Colonic mucosa (tissue), 4 donors: ENCODE measurements around the gene GSG1L. TPM values are rescaled to one million over a fixed set of nuclear protein-coding genes. Genes with fewer than 3 reads are reported as not detected.

Experiments used
- DNase-seq: peaks from one replicate; pipeline ENCODE4 v3.0.0-alpha.2; 2020
- H3K27ac ChIP-seq: fragments of 200-600 bp; one replicate; pipeline ENCODE4 v1.8.0; 2021
- H3K27me3 ChIP-seq: fragments of 200-600 bp; one replicate; pipeline ENCODE4 v1.8.0; 2021
- H3K36me3 ChIP-seq: fragments of 200-600 bp; one replicate; pipeline ENCODE4 v1.8.0; 2021
- H3K4me1 ChIP-seq: fragments of 200-600 bp; one replicate; pipeline ENCODE4 v1.8.0; 2021; ENCODE audit warnings: mild to moderate bottlenecking
- H3K4me3 ChIP-seq: fragments of 200-600 bp; one replicate; pipeline ENCODE4 v1.8.0; 2021
- H3K9ac ChIP-seq, 2 donors: one replicate each; pipeline ENCODE4 v1.7.0; 2013; ENCODE audit warnings: control low read depth in 2 of 2, low read depth in 2 of 2, low read length in 2 of 2
- H3K9me3 ChIP-seq: fragments of 200-600 bp; one replicate; pipeline ENCODE4 v1.8.0; 2021
- CTCF ChIP-seq: fragments of 200-600 bp; IDR thresholded peaks from one replicate; pipeline ENCODE4 v1.8.0; 2022; ENCODE audit warnings: antibody characterized with exemption, mild to moderate bottlenecking
- intact Hi-C: fragments of 100-400 bp; cut with DNase I; formaldehyde crosslinking; loops from one replicate; pipeline ENCODE4 v1.14.1; 2022
- total RNA-seq, 2 donors: library from RNA; stranded (reverse); fragmentation: NEBNext Ultra II Directional in 1 of 2; extraction: Animal tissue kit (Norgen Biotek cat#: 25700) in 1 of 2; gene quantifications; one replicate each; pipeline ENCODE4 v1.2.1, GENCODE V29; 2021
- donor health status: healthy.
- donor health status: DM: no; HTN: no; CAD: no.
- donor health status: DM: no; HTN: no; CAD: no.

The GSG1L gene
- total RNA-seq, 2 donors from 2014 or later: 0.13 to 0.15 TPM

DNA sequence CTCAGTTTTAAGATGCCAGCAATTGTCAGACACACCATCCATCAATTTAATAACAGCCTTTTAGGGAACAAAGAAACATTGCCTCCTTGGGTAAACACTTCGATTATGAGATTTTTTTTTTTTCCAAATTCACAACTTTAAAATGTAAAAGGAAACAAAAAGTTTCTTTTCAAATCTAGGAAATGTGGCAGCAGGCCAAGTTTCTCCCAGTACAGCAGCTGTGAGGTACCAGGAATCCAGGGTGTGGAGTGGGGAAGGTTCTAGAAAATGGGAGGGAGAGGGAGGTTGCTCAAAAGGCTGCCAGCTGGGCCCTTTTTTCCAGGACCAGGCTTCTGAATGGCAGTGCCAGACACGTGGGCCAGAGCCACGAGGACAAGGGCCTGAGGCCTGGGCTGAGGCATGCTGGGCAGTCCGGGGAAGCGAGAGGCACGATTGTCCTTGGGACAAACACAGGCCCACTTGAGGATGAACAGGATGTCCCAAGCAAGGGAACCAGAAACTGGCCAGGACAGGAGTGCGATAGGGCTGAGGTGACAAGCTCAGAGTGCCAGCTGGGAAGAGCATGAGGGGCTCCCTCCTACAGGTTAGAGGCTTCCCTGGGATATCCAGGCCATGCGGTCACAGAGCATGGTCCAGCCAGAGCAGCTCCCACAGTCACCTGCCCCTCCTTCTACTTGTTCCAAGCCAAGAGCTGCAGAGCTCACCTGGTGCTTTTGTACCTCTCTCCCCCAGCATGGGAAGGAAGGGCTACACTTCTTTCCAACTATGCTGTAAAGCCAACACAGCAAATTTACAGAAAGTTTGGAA is 298.4 kb downstream of the GSG1L start:
- DNase-seq: no peak

GRCh38 chr16:27764427-27764826 is 299.1 kb downstream of the GSG1L start:
- H3K36me3 ChIP-seq: no peaks in the 10 kb centered on the region

More for the DNA sequence above, 298.4 kb downstream of the GSG1L start:
- no peaks in the 10 kb centered on the region for H3K4me1 ChIP-seq
- H3K27ac ChIP-seq: no peak overlapping the region
- no peak for TF ChIP-seq CTCF
- H3K27me3 ChIP-seq: no peaks in the 10 kb centered on the region
- intact Hi-C loops: no loop called here
- no peak overlapping the region for H3K9ac ChIP-seq
- H3K4me3 ChIP-seq: no peak overlapping the region
- H3K9me3 ChIP-seq: no peaks in the 10 kb centered on the region
- no peaks in the 10 kb centered on the region for H3K36me3 ChIP-seq

GRCh38 chr16:27762441-27762840 is 301.1 kb downstream of the GSG1L start:
- DNase-seq: no peak
- no peaks in the 10 kb centered on the region for H3K9me3 ChIP-seq
- H3K36me3 ChIP-seq: no peaks in the 10 kb centered on the region
- intact Hi-C loops: no loop called here
- H3K9ac ChIP-seq: no peak overlapping the region
- no peak overlapping the region for H3K4me3 ChIP-seq
- H3K27me3 ChIP-seq: no peaks in the 10 kb centered on the region
- no peak for TF ChIP-seq CTCF
- H3K4me1 ChIP-seq: no peaks in the 10 kb centered on the region
- H3K27ac ChIP-seq: no peak overlapping the region

More at GRCh38 chr16:27764427-27764826, 299.1 kb downstream of the GSG1L start:
- Histone ChIP-seq H3K4me1 (no peaks in the 10 kb centered on the region), H3K4me3 (no peak overlapping the region), H3K9ac (no peak overlapping the region), H3K27ac (no peak overlapping the region), H3K27me3 (no peaks in the 10 kb centered on the region), H3K9me3 (no peaks in the 10 kb centered on the region)
- no peak for DNase-seq
- intact Hi-C loops: no loop called here
- TF ChIP-seq CTCF: no peak

GRCh38 chr16:27761816-27762215 is 301.7 kb downstream of the GSG1L start:
- H3K9me3 ChIP-seq: no peaks in the 10 kb centered on the region
- H3K4me1 ChIP-seq: no peaks in the 10 kb centered on the region
- DNase-seq: no peak
- H3K4me3 ChIP-seq: no peak overlapping the region
- no peak overlapping the region for H3K27ac ChIP-seq
- H3K27me3 ChIP-seq: no peaks in the 10 kb centered on the region
- no peak overlapping the region for H3K9ac ChIP-seq
- intact Hi-C loops: no loop called here
- TF ChIP-seq CTCF: no peak
- H3K36me3 ChIP-seq: no peaks in the 10 kb centered on the region

GRCh38 chr16:27760789-27761176 is 302.7 kb downstream of the GSG1L start:
- H3K27me3 ChIP-seq: no peaks in the 10 kb centered on the region
- TF ChIP-seq CTCF: no peak

More at GRCh38 chr16:27760789-27761176, 302.7 kb downstream of the GSG1L start:
- Histone ChIP-seq H3K4me3 (no peak overlapping the region), H3K9me3 (no peaks in the 10 kb centered on the region), H3K27ac (no peak overlapping the region), H3K36me3 (no peaks in the 10 kb centered on the region), H3K4me1 (no peaks in the 10 kb centered on the region), H3K9ac (no peak overlapping the region)
- DNase-seq: no peak
- intact Hi-C loops: no loop called here
